HEK293 (cell line): Measurements from ENCODE around the gene DDX41.
A peak's percentile ranks its signal among the peaks of the same experiment; 100 is the strongest.

Source experiments
- CTCF ChIA-PET: fragments of 350-600 bp; formaldehyde crosslinking; extraction: SDS; loops from one replicate; lab custom pipeline; 2021; ENCODE audit warnings: antibody characterized with exemption; lab: Yijun Ruan, JAX
- POLR2A ChIA-PET: fragments of 300-600 bp; formaldehyde crosslinking; extraction: SDS; loops from one replicate; lab custom pipeline; 2020; ENCODE audit warnings: antibody characterized with exemption, inconsistent platforms; lab: Yijun Ruan, JAX
- H3K27ac ChIP-seq: fragments of 200-500 bp; sonication (Bioruptor generic); 2 replicates; pipeline ENCODE4 v1.5.1; 2014; ENCODE audit warnings: low read depth, low read length, control low read depth, inconsistent platforms; ENCODE audit errors: extremely low read depth
- H3K36me3 ChIP-seq, 2 experiments: fragments of 200-500 bp in 1 of 2; sonication (Bioruptor generic) in 1 of 2; 1 replicate in 1 of 2; 2 replicates in 1 of 2; pipeline ENCODE4 v1.5.1; 2014 to 2017; ENCODE audit warnings: inconsistent platforms in 2 of 2, low read length in 2 of 2; ENCODE audit not compliant: control insufficient read depth in 2 of 2, insufficient read depth in 1 of 2
- H3K4me1 ChIP-seq: fragments of 200-500 bp; sonication (Bioruptor generic); 2 replicates; pipeline ENCODE4 v1.5.1; 2014; ENCODE audit warnings: mild to moderate bottlenecking, low read length, inconsistent platforms; ENCODE audit not compliant: control insufficient read depth, insufficient read depth
- H3K4me3 ChIP-seq: 2 replicates; pipeline ENCODE4 v1.5.1; 2011; ENCODE audit warnings: low read depth, mild to moderate bottlenecking, control low read depth, low read length, moderate library complexity
- H3K9me3 ChIP-seq: fragments of 200-500 bp; sonication (Bioruptor generic); 2 replicates; pipeline ENCODE4 v1.5.1; 2014; ENCODE audit warnings: low read depth, low read length, inconsistent platforms; ENCODE audit not compliant: control insufficient read depth, insufficient read depth
- BCL11B ChIP-seq: fragments of 450-650 bp; formaldehyde crosslinking; IDR thresholded peaks from 2 replicates; pipeline ENCODE4 v1.5.1; 2016; ENCODE audit warnings: low read depth, missing biosample characterization, missing genetic modification characterization
- EGR2 ChIP-seq: fragments of 450-650 bp; formaldehyde crosslinking; IDR thresholded peaks from 2 replicates; pipeline ENCODE4 v1.5.1; 2016; ENCODE audit warnings: low read depth, missing biosample characterization, missing genetic modification characterization
- GLIS2 ChIP-seq: fragments of 450-650 bp; formaldehyde crosslinking; IDR thresholded peaks from 2 replicates; pipeline ENCODE4 v1.5.1; 2016; ENCODE audit warnings: missing biosample characterization, missing genetic modification characterization
- INSM2 ChIP-seq: fragments of 450-650 bp; formaldehyde crosslinking; IDR thresholded peaks from 2 replicates; pipeline ENCODE4 v1.5.1; 2016; ENCODE audit warnings: missing biosample characterization, missing genetic modification characterization
- KLF1 ChIP-seq: fragments of 450-650 bp; formaldehyde crosslinking; IDR thresholded peaks from 2 replicates; pipeline ENCODE4 v1.5.1; 2016; ENCODE audit warnings: missing biosample characterization, missing genetic modification characterization
- KLF9 ChIP-seq: fragments of 450-650 bp; formaldehyde crosslinking; IDR thresholded peaks from 2 replicates; pipeline ENCODE4 v1.5.1; 2016; ENCODE audit warnings: missing biosample characterization, missing genetic modification characterization, low read depth
- PRDM10 ChIP-seq: fragments of 450-650 bp; formaldehyde crosslinking; IDR thresholded peaks from 2 replicates; pipeline ENCODE4 v1.5.1; 2016; ENCODE audit warnings: missing biosample characterization, missing genetic modification characterization
- WT1 ChIP-seq: fragments of 450-650 bp; formaldehyde crosslinking; IDR thresholded peaks from 2 replicates; pipeline ENCODE4 v1.5.1; 2016; ENCODE audit warnings: missing biosample characterization, missing genetic modification characterization
- ZBTB48 ChIP-seq: fragments of 450-650 bp; formaldehyde crosslinking; IDR thresholded peaks from 2 replicates; pipeline ENCODE4 v1.5.1; 2016; ENCODE audit warnings: missing biosample characterization, missing genetic modification characterization
- ZBTB8A ChIP-seq: fragments of 450-650 bp; formaldehyde crosslinking; IDR thresholded peaks from 2 replicates; pipeline ENCODE4 v1.5.1; 2016; ENCODE audit warnings: missing biosample characterization, missing genetic modification characterization
- ZFHX2 ChIP-seq: fragments of 450-650 bp; formaldehyde crosslinking; conservative IDR thresholded peaks from 2 replicates; pipeline ENCODE4 v1.5.1; 2016; ENCODE audit warnings: missing biosample characterization, missing genetic modification characterization
- ZNF132 ChIP-seq: fragments of 450-650 bp; formaldehyde crosslinking; IDR thresholded peaks from 2 replicates; pipeline ENCODE4 v1.5.1; 2017; ENCODE audit warnings: missing biosample characterization, missing genetic modification characterization, borderline replicate concordance
- ZNF37A ChIP-seq: fragments of 450-650 bp; IDR thresholded peaks from 2 replicates; pipeline ENCODE4 v1.5.1; 2018; ENCODE audit warnings: missing biosample characterization, missing genetic modification characterization
- ZNF404 ChIP-seq: fragments of 450-650 bp; formaldehyde crosslinking; IDR thresholded peaks from 2 replicates; pipeline ENCODE4 v1.5.1; 2017; ENCODE audit warnings: missing biosample characterization, missing genetic modification characterization
- ZNF48 ChIP-seq: fragments of 450-650 bp; formaldehyde crosslinking; IDR thresholded peaks from 2 replicates; pipeline ENCODE4 v1.5.1; 2016; ENCODE audit warnings: missing biosample characterization, missing genetic modification characterization
- ZNF621 ChIP-seq: fragments of 450-650 bp; formaldehyde crosslinking; IDR thresholded peaks from 2 replicates; pipeline ENCODE4 v1.5.1; 2017; ENCODE audit warnings: missing biosample characterization, missing genetic modification characterization
- ZNF623 ChIP-seq: fragments of 450-650 bp; formaldehyde crosslinking; IDR thresholded peaks from 2 replicates; pipeline ENCODE4 v1.5.1; 2016; ENCODE audit warnings: missing biosample characterization, missing genetic modification characterization
- ZNF624 ChIP-seq: fragments of 450-650 bp; formaldehyde crosslinking; IDR thresholded peaks from 2 replicates; pipeline ENCODE4 v1.5.1; 2017; ENCODE audit warnings: missing biosample characterization, missing genetic modification characterization
- ZNF747 ChIP-seq: fragments of 450-650 bp; formaldehyde crosslinking; IDR thresholded peaks from 2 replicates; pipeline ENCODE4 v1.5.1; 2016; ENCODE audit warnings: missing biosample characterization, missing genetic modification characterization
- ZNF768 ChIP-seq: fragments of 450-650 bp; formaldehyde crosslinking; IDR thresholded peaks from 2 replicates; pipeline ENCODE4 v1.5.1; 2018; ENCODE audit warnings: missing biosample characterization, mild to moderate bottlenecking, missing genetic modification characterization

The DDX41 gene

GRCh38 chr5:177476531-177477233 is 40.1 kb downstream of the DDX41 start (continued):
- TF ChIP-seq WT1, result no peak

DNA sequence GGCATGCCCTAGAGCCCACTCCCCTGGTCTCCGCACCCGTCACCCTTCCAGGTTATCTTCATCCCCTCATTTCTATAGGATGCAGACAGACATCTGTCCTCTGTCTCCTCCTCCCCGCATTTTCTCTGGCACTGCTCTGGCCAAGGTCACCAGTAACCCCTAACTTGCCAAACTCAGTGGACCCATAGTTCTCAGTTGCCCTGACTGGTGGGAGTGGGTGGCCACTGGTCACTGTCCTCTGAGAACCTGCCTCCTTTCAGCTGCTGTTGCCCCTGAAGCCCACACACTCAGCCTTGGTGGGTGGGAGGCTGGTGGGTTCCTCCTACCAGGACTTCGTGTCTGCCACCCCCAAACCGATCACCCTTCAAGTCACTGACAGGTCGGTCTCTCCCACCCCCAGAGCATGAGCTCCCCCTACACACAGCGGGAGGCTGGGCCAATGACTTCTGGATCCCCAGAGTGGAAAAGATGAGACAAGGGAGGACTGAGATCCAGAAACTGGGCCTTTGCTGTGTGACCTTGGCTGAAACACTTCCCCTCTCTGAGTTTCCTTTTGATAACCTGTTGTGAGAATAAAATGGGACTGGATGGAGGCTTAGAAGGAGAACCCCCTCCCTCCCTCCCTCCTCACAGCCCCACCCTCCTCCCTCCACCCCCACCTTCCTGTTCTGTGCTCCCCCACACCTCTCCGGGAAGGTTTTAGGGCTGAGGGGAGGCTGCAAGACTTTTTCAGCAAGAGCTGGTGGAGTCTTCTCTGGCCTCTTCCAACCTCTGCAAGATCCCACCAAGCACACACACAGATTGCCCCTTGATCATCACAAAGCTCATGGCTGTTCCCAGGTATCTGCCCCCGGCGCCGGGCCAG is 41.0 kb downstream of the DDX41 start:
- TF ChIP-seq ZNF37A (tag by site-specific recombination), result no peak
- peak; percentile 91 for TF ChIP-seq EGR2 (tag by site-specific recombination)
- TF ChIP-seq BCL11B (tag by site-specific recombination), result peak; percentile 19; the same call in 1 of the 2 replicates
- TF ChIP-seq ZNF747, result no peak
- TF ChIP-seq ZFHX2 (tag by site-specific recombination), result peak; percentile 92
- TF ChIP-seq ZNF48 (tag by site-specific recombination), result no peak
- TF ChIP-seq ZNF404, result no peak
- TF ChIP-seq ZNF768 (tag by site-specific recombination), result 0 out of 2 replicates have a peak, but pooled peaks have one; percentile 63
- ChIA-PET CTCF (interaction anchor here (0.6 to 2.8 kb wide), 11 partner anchors 9 to 156 kb away, joined by 3 to 11 read pairs (median 4); no protein-coding TSS in a partner anchor), POLR2A (interaction anchor here (0.8 to 8.1 kb wide), 8 partner anchors 10 to 73 kb away, joined by 3 to 106 read pairs (median 4); partner anchors contain the start of gene PDLIM7)
- Histone ChIP-seq H3K4me3 (no peak overlapping the region), H3K27ac (no peak overlapping the region), H3K9me3 (no peaks in the 10 kb centered on the region), H3K36me3 (peaks cover 0 to 17% of the 10 kb centered on the region in 2 experiments; a peak in 1 of 3 replicates), H3K4me1 (peaks cover 4% of the 10 kb centered on the region)

DNA sequence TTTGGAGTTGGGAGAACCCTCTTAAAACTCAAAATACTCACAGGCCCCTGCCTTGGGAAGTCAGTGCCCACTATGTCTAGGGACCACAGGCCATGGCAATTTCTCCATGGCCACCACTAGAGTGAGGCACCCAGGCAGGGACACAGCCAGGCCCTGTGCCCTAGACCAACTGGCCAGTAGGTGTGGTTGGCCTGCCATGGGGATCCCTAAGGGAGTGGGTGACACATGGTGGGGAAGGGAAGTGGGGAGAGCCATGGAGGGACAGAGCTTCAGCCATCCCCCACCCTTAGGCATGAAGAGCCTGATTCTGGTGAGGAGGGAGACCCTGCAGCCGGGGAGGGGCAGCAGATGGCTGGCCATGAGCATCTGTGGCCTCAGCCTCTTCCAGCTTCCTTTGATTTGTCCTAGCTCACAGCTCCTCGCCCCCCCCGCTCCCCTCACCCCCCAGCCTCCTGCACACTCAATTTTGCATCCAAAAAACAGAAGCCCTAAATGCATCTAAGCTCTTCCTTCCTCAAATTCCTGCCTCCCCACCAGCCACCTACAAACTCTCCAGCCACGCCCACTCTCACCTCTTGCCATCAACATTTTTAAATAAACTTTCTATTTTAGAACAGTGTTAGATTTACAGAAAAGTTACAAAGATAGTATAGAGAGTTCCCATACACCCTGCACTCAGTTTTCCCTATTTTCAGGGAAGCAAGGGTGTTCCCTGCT is 41.8 kb downstream of the DDX41 start:
- CTCF ChIA-PET, result interaction anchor here (0.6 to 2.5 kb wide), 8 partner anchors 14 to 156 kb away, joined by 3 to 11 read pairs (median 6); no protein-coding TSS in a partner anchor
- no peaks in the 10 kb centered on the region for H3K9me3 ChIP-seq
- TF ChIP-seq KLF9, result peak; percentile 54; the same call in 1 of the 2 replicates
- TF ChIP-seq ZNF623 (tag by site-specific recombination), result no peak
- no peak for TF ChIP-seq INSM2 (tag by site-specific recombination)
- TF ChIP-seq ZBTB48, result peak; percentile 40; the same call in 1 of the 2 replicates
- no peak overlapping the region for H3K4me3 ChIP-seq
- peaks cover 4% of the 10 kb centered on the region for H3K4me1 ChIP-seq
- peaks cover 0 to 20% of the 10 kb centered on the region in 2 experiments; a peak in 1 of 3 replicates for H3K36me3 ChIP-seq
- no peak overlapping the region for H3K27ac ChIP-seq
- POLR2A ChIA-PET, result interaction anchor here (1.0 to 7.3 kb wide), 6 partner anchors 10 to 73 kb away, joined by 3 to 102 read pairs (median 5); partner anchors contain the start of gene PDLIM7

- peaks cover 4% of the 10 kb centered on the region for H3K4me1 ChIP-seq
- H3K27ac ChIP-seq, result 0 out of 2 replicates have a peak overlapping the region, but pooled peaks have one; percentile 24
- peaks cover 0 to 23% of the 10 kb centered on the region in 2 experiments; a peak in 1 of 3 replicates for H3K36me3 ChIP-seq
- CTCF ChIA-PET, result interaction anchor here (0.6 to 1.7 kb wide), 5 partner anchors 16 to 100 kb away, joined by 3 to 8 read pairs (median 4); no protein-coding TSS in a partner anchor
- no peak overlapping the region for H3K4me3 ChIP-seq
- no peaks in the 10 kb centered on the region for H3K9me3 ChIP-seq
- POLR2A ChIA-PET, result interaction anchor here (0.7 to 7.3 kb wide), 5 partner anchors 11 to 47 kb away, joined by 3 to 102 read pairs (median 6); partner anchors contain the start of genes GRK6 and PDLIM7
- peak; percentile 32; the same call in 1 of the 2 replicates for TF ChIP-seq ZBTB8A
- 0 out of 2 replicates have a peak, but pooled peaks have one; percentile 30 for TF ChIP-seq ZNF621
- TF ChIP-seq ZNF132 (tag by site-specific recombination), result no peak
- peak; percentile 85; the same call in 1 of the 2 replicates for TF ChIP-seq ZNF624 (tag by site-specific recombination)
- TF ChIP-seq GLIS2 (tag by site-specific recombination), result peak; percentile 67
- peak; percentile 18; the same call in 1 of the 2 replicates for TF ChIP-seq PRDM10
- TF ChIP-seq KLF1 (tag by site-specific recombination), result peak; percentile 38
Measured at GRCh38 chr5:177474002-177474476, 42.7 kb downstream of the DDX41 start.
